Measurements from ENCODE around the gene CD109.

DNA sequence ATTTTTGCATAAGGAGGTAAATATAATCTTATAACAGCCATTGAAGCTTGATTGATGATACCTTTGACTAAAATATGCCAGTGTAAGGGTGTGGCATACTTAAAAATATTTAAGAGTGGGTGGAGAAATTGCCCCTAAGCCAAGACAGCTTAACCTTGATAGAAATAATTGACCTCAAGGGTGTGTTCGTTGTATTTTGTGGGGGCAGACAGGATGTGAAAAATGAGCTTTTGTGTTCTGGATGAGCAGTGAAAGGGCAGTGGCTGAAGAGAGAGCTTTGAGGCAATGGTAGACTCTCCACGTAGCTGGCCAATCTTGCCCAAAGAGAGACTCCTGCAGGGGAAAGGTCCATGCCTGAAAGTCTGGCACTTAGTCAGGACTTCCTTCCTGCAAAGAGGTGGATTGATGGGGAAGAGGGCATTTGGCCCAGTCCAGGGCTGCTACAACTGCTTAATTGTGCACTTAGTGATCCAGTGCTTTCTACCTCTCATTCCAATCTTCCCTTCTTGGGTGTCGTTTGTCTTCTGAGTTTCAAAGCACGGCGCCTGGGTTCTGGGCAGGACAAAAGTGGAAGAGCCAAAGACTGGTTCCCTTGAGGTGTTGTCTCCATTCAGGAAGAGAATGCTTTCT, 15.6 kb upstream of the CD109 start:
- TF ChIP-seq, protein P1, sequence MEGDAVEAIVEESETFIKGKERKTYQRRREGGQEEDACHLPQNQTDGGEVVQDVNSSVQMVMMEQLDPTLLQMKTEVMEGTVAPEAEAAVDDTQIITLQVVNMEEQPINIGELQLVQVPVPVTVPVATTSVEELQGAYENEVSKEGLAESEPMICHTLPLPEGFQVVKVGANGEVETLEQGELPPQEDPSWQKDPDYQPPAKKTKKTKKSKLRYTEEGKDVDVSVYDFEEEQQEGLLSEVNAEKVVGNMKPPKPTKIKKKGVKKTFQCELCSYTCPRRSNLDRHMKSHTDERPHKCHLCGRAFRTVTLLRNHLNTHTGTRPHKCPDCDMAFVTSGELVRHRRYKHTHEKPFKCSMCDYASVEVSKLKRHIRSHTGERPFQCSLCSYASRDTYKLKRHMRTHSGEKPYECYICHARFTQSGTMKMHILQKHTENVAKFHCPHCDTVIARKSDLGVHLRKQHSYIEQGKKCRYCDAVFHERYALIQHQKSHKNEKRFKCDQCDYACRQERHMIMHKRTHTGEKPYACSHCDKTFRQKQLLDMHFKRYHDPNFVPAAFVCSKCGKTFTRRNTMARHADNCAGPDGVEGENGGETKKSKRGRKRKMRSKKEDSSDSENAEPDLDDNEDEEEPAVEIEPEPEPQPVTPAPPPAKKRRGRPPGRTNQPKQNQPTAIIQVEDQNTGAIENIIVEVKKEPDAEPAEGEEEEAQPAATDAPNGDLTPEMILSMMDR (IDR thresholded peaks at IDR 0.05): no peak
- no peak for TF ChIP-seq POLR2A (IDR thresholded peaks at IDR 0.05)
